ENCODE results near the gene RPS25.

- no peak for TF ChIP-seq CTCF (conservative IDR thresholded peaks at IDR 0.05; ENCODE audit: low read depth, low read length)
- TF ChIP-seq EZH2 (IDR thresholded peaks at IDR 0.05; ENCODE audit: borderline replicate concordance, low read depth, low read length, poor library complexity, severe bottlenecking), result no peak
Observed at GRCh38 chr11:119061256-119061655, 43.1 kb upstream of the RPS25 start.

Measured in A673 (cell line).